PC-3 (cell line): Measurements from ENCODE around the gene PALD1. TPM values are rescaled to one million over a fixed set of nuclear protein-coding genes. Genes with fewer than 3 reads are reported as not detected.

Source experiments
- ATAC-seq: fragments of 200-7000 bp; cut with Tn5 transposase; 2 replicates; pipeline ENCODE4 v1.9.1; 2020; ENCODE audit warnings: mild to moderate bottlenecking, moderate library complexity
- BruUV-seq: library from RNA; stranded (reverse); fragments of 400-500 nt; replicated peaks from 2 replicates; lab custom pipeline; 2021; lab: Mats Ljungman, UMichigan
- CTCF ChIA-PET: fragments of 300-600 bp; sonication (Branson Sonifier 250); formaldehyde crosslinking; loops from one replicate; lab custom pipeline; 2022; ENCODE audit warnings: antibody characterized with exemption; lab: Charles Lee
- POLR2A ChIA-PET: fragments of 300-600 bp; sonication (Branson Sonifier 250); formaldehyde crosslinking; loops from one replicate; lab custom pipeline; 2022; ENCODE audit warnings: antibody characterized with exemption; ENCODE audit not compliant: unreplicated experiment; lab: Charles Lee
- DNase-seq: peaks from one replicate; pipeline ENCODE4 v3.0.0-alpha.2; 2015
- H2AFZ ChIP-seq: fragments of 300-600 bp; sonication (generic); 2 replicates; pipeline ENCODE4 v1.6.0; 2016; ENCODE audit warnings: antibody characterized with exemption, low read length
- H3F3A ChIP-seq: fragments of 300-600 bp; sonication (generic); one replicate; pipeline ENCODE4 v1.6.0; 2017; ENCODE audit warnings: antibody characterized with exemption, low read length, control low read depth, mild to moderate bottlenecking; ENCODE audit not compliant: unreplicated experiment
- H3K27ac ChIP-seq: fragments of 300-600 bp; sonication (generic); 2 replicates; pipeline ENCODE4 v1.5.1; 2016; ENCODE audit warnings: mild to moderate bottlenecking, low read length
- H3K27me3 ChIP-seq: fragments of 300-600 bp; sonication (generic); 2 replicates; pipeline ENCODE4 v1.6.1; 2016; ENCODE audit warnings: low read length, mixed read lengths
- H3K36me3 ChIP-seq: fragments of 300-600 bp; sonication (generic); 2 replicates; pipeline ENCODE4 v1.6.1; 2016; ENCODE audit warnings: low read depth, mixed run types, low read length, mixed read lengths
- H3K4me1 ChIP-seq: fragments of 300-600 bp; sonication (generic); 2 replicates; pipeline ENCODE4 v1.5.1; 2016; ENCODE audit warnings: low read length; ENCODE audit not compliant: insufficient read depth
- H3K4me2 ChIP-seq: fragments of 300-600 bp; sonication (generic); 2 replicates; pipeline ENCODE4 v1.6.0; 2016; ENCODE audit warnings: low read length
- H3K4me3 ChIP-seq: fragments of 300-600 bp; sonication (generic); 2 replicates; pipeline ENCODE4 v1.5.1; 2016; ENCODE audit warnings: mild to moderate bottlenecking, low read length, mixed read lengths
- H3K79me2 ChIP-seq: fragments of 300-600 bp; sonication (generic); 2 replicates; pipeline ENCODE4 v1.6.1; 2017; ENCODE audit warnings: low read length, mixed read lengths
- H3K9ac ChIP-seq: fragments of 300-600 bp; sonication (generic); 2 replicates; pipeline ENCODE4 v1.6.0; 2016; ENCODE audit warnings: mild to moderate bottlenecking, low read length
- H3K9me2 ChIP-seq: fragments of 300-600 bp; sonication (generic); replicated peaks from 2 replicates; pipeline ENCODE4 v1.6.1; 2016; ENCODE audit warnings: mixed run types, low read length, mixed read lengths
- H3K9me3 ChIP-seq: fragments of 300-600 bp; sonication (generic); 2 replicates; pipeline ENCODE4 v1.6.1; 2016; ENCODE audit warnings: low read length, mixed read lengths
- H4K20me1 ChIP-seq: fragments of 300-600 bp; sonication (generic); 2 replicates; pipeline ENCODE4 v1.6.1; 2016; ENCODE audit warnings: low read length, mixed read lengths
- CTCF ChIP-seq: fragments of 300-600 bp; sonication (generic); conservative IDR thresholded peaks from 2 replicates; pipeline ENCODE4 v1.5.1; 2017; ENCODE audit warnings: antibody characterized with exemption, low read depth, mild to moderate bottlenecking, low read length
- EZH2 ChIP-seq: fragments of 300-600 bp; sonication (generic); IDR thresholded peaks from one replicate; pipeline ENCODE4 v1.6.1; 2017; ENCODE audit warnings: antibody characterized with exemption, mild to moderate bottlenecking, low read length; ENCODE audit not compliant: unreplicated experiment
- EZH2phosphoT487 ChIP-seq: fragments of 300-600 bp; sonication (generic); IDR thresholded peaks from 2 replicates; pipeline ENCODE4 v1.6.1; 2018; ENCODE audit warnings: mild to moderate bottlenecking, antibody characterized with exemption, low read length, borderline replicate concordance
- intact Hi-C: fragments of 100-400 bp; cut with micrococcal nuclease; formaldehyde crosslinking; loops from 2 replicates; pipeline ENCODE4 v1.9.0; 2023
- total RNA-seq: library from RNA; depleted of rRNA; stranded (reverse); fragments of >200 nt; gene quantifications from 2 replicates; pipeline ENCODE4 v1.2.3, GENCODE V29; 2014

The PALD1 gene
- total RNA-seq, 1 experiment from 2014 or later = 0.80 TPM

DNA sequence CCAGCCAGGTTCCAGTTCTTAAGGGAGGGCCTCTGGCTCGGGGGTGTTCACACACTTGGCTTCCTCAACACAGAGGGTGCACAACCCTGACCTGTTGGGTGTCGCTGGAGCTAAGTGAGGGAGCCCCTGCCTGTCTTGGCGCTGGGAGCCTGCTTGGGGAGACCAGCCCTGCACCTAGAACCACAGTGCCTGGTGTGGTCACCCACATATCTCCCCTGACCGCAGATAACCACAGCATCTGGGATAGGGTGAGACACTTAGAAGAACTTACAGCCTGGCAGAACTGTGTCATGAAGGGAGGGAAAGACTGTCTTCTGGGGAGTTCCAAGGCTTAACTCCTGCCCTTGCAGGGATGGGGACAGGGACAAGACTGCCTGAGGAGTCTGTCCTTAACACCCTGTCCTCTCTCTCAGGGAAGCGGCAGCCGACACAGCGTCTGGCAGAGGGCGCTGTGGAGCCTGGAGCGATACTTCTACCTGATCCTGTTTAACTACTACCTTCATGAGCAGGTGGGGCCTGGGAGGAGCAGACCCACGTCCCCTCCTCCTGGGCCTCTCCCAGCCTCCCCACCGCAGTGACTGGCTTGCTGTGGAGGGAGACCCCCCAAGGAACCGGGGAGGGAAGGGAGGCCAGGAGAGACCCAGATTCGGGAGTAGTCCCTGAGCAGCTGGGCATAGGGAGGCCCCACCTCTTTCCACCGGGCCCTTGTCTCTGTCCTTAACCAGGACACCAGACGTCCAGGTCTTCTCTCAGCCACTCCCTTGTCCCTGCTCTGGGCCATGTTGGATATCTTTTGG is 59.0 kb downstream of the PALD1 start:
- CTCF ChIA-PET = interaction anchor here (0.6 to 0.8 kb wide), 2 partner anchors 75 to 347 kb away, joined by 3 to 4 read pairs; no protein-coding TSS in a partner anchor
- H3K27ac ChIP-seq = no peak overlapping the region
- intact Hi-C loops = no loop called here
- no TSS peak for BruUV-seq
- H3K4me2 ChIP-seq = no peak overlapping the region
- no peak overlapping the region for H3K9ac ChIP-seq
- no peaks in the 10 kb centered on the region for H3K9me3 ChIP-seq
- peak; percentile 98 for TF ChIP-seq CTCF
- TF ChIP-seq EZH2 = no peak
- no peak for TF ChIP-seq EZH2phosphoT487
- H3K36me3 ChIP-seq = no peaks in the 10 kb centered on the region
- ATAC-seq = peak; percentile 59
- no peaks in the 10 kb centered on the region for H4K20me1 ChIP-seq
- POLR2A ChIA-PET = no interaction called here
- peaks cover 7% of the 10 kb centered on the region; the same call in 1 of the 2 replicates for H3K4me1 ChIP-seq
- H3K79me2 ChIP-seq = no peaks in the 10 kb centered on the region
- H3F3A ChIP-seq = no peaks in the 10 kb centered on the region
- H3K9me2 ChIP-seq = no peaks in the 10 kb centered on the region
- DNase-seq = peak; percentile 88
- H3K4me3 ChIP-seq = no peak overlapping the region
- H3K27me3 ChIP-seq = no peaks in the 10 kb centered on the region
- H2AFZ ChIP-seq = peak overlapping the region; percentile 33

- Histone ChIP-seq H3K27ac (no peak overlapping the region), H2AFZ (peak overlapping the region; percentile 33; the same call in 1 of the 2 replicates), H3K4me1 (peaks cover 7% of the 10 kb centered on the region; the same call in 1 of the 2 replicates), H3K9ac (no peak overlapping the region), H3K9me2 (no peaks in the 10 kb centered on the region), H3K36me3 (no peaks in the 10 kb centered on the region), H3K27me3 (no peaks in the 10 kb centered on the region), H3K4me3 (no peak overlapping the region), H4K20me1 (no peaks in the 10 kb centered on the region), H3F3A (no peaks in the 10 kb centered on the region), H3K4me2 (no peak overlapping the region), H3K79me2 (no peaks in the 10 kb centered on the region), H3K9me3 (no peaks in the 10 kb centered on the region)
- no TSS peak for BruUV-seq
- no peak for TF ChIP-seq EZH2phosphoT487
- TF ChIP-seq CTCF = no peak
- TF ChIP-seq EZH2 = no peak
- intact Hi-C loops = no loop called here
- POLR2A ChIA-PET = no interaction called here
- DNase-seq (no peak), ATAC-seq (no peak)
- CTCF ChIA-PET = interaction anchor here (0.6 kb wide), 2 partner anchors 76 to 85 kb away, joined by 3 to 4 read pairs; no protein-coding TSS in a partner anchor
Observed at GRCh38 chr10:70538195-70538520, 59.6 kb downstream of the PALD1 start.
